GM12878 (cell line): ENCODE data around the gene NADSYN1. TPM values are rescaled to one million over a fixed set of nuclear protein-coding genes. Genes with fewer than 3 reads are reported as not detected.

Source experiments
- ASH2L ChIP-seq: fragments of 300-600, 200-600 bp; sonication (generic); IDR thresholded peaks from 2 replicates; pipeline ENCODE4 v1.6.1; 2017; ENCODE audit warnings: low read depth, mild to moderate bottlenecking, borderline replicate concordance
- BHLHE40 ChIP-seq, 2 experiments: fragments of 450-650 bp in 1 of 2; IDR thresholded peaks; 2 replicates each; pipeline ENCODE4 v1.6.1; 2011 to 2017; ENCODE audit warnings: low read depth in 2 of 2, borderline replicate concordance in 1 of 2, improper control_type of control experiment in 1 of 2, low read length in 1 of 2, mild to moderate bottlenecking in 1 of 2
- EP300 ChIP-seq, 2 experiments: fragments of 150-350 bp in 1 of 2; IDR thresholded peaks; 2 replicates each; pipeline ENCODE4 v1.6.1; 2011 to 2012; ENCODE audit warnings: low read depth in 2 of 2, low read length in 2 of 2, borderline replicate concordance in 1 of 2, improper control_type of control experiment in 1 of 2, inconsistent platforms in 1 of 2; ENCODE audit not compliant: control insufficient read depth in 1 of 2
- ETV6 ChIP-seq, 2 experiments: fragments of 450-650 bp in 1 of 2; IDR thresholded peaks in 1 of 2; conservative IDR thresholded peaks in 1 of 2; 2 replicates each; pipeline ENCODE4 v1.6.1; 2014; ENCODE audit warnings: antibody characterized with exemption in 1 of 2, borderline replicate concordance in 1 of 2, low read depth in 1 of 2, mild to moderate bottlenecking in 1 of 2, moderate library complexity in 1 of 2
- FOXK2 ChIP-seq: fragments of 450-650 bp; IDR thresholded peaks from 2 replicates; pipeline ENCODE4 v1.6.1; 2017; ENCODE audit warnings: mild to moderate bottlenecking, moderate library complexity
- GABPA ChIP-seq: IDR thresholded peaks from 2 replicates; pipeline ENCODE4 v1.6.1; 2014; ENCODE audit warnings: antibody characterized with exemption, low read depth, mild to moderate bottlenecking, inconsistent platforms
- JUND ChIP-seq: IDR thresholded peaks from 2 replicates; pipeline ENCODE4 v1.6.1; 2012; ENCODE audit warnings: low read depth, mild to moderate bottlenecking, low read length, improper control_type of control experiment, moderate library complexity
- KDM1A ChIP-seq: fragments of 200-600 bp; sonication (generic); IDR thresholded peaks from 2 replicates; pipeline ENCODE4 v1.6.1; 2016; ENCODE audit warnings: borderline replicate concordance
- MXI1 ChIP-seq: fragments of 150-350 bp; IDR thresholded peaks from 2 replicates; pipeline ENCODE4 v1.6.1; 2011; ENCODE audit warnings: low read depth, mild to moderate bottlenecking, inconsistent platforms, low read length, improper control_type of control experiment
- NFIC ChIP-seq: IDR thresholded peaks from 2 replicates; pipeline ENCODE4 v1.6.1; 2012; ENCODE audit warnings: low read depth, mild to moderate bottlenecking, inconsistent platforms, low read length, moderate library complexity
- NFYA ChIP-seq: IDR thresholded peaks from 2 replicates; pipeline ENCODE4 v1.6.1; 2011; ENCODE audit warnings: low read depth, mild to moderate bottlenecking, low read length, improper control_type of control experiment, borderline replicate concordance
- POLR2AphosphoS5 ChIP-seq: IDR thresholded peaks from 2 replicates; pipeline ENCODE4 v1.6.1; 2011; ENCODE audit warnings: mild to moderate bottlenecking, low read length, inconsistent platforms
- RAD51 ChIP-seq: fragments of 450-650 bp; IDR thresholded peaks from 2 replicates; pipeline ENCODE4 v1.6.1; 2016; ENCODE audit warnings: moderate library complexity, mild to moderate bottlenecking, inconsistent platforms
- RELA ChIP-seq: fragments of 450-650 bp; IDR thresholded peaks from 2 replicates; pipeline ENCODE4 v1.8.0; 2014; ENCODE audit warnings: borderline replicate concordance; ENCODE audit not compliant: partially characterized antibody
- SIX5 ChIP-seq: IDR thresholded peaks from 2 replicates; pipeline ENCODE4 v1.6.1; 2011; ENCODE audit warnings: mild to moderate bottlenecking, low read depth, low read length, moderate library complexity; ENCODE audit not compliant: severe bottlenecking
- SUZ12 ChIP-seq: fragments of 200-600 bp; sonication (generic); IDR thresholded peaks from one replicate; pipeline ENCODE4 v1.6.1; 2018; ENCODE audit warnings: antibody characterized with exemption, mild to moderate bottlenecking; ENCODE audit not compliant: unreplicated experiment
- YBX1 ChIP-seq: fragments of 450-650 bp; IDR thresholded peaks from 2 replicates; pipeline ENCODE4 v1.6.1; 2016; ENCODE audit warnings: antibody characterized with exemption
- ZBED1 ChIP-seq: IDR thresholded peaks from 2 replicates; pipeline ENCODE4 v1.6.1; 2016; ENCODE audit warnings: borderline replicate concordance
- ZNF384 ChIP-seq: IDR thresholded peaks from 2 replicates; pipeline ENCODE4 v1.6.1; 2012; ENCODE audit warnings: low read depth, mild to moderate bottlenecking, low read length, improper control_type of control experiment, borderline replicate concordance
- polyA plus RNA-seq, 11 experiments: library from polyadenylated mRNA; depleted of rRNA in 4 of 11; unstranded in 6 of 11; stranded (reverse) in 5 of 11; fragments of >200 nt; fragmentation: Nextera tagmentation in 4 of 11; fragmentation: Illumina TruSeq in 1 of 11; extraction: Ambion mirVana in 4 of 11; extraction: Trizol in 1 of 11; gene quantifications; 1 replicate in 1 of 11; 2 replicates in 10 of 11; pipeline versions ENCODE4 v1.2.1 to v1.2.3, GENCODE V29; 2011 to 2016; ENCODE audit warnings: inconsistent platforms in 2 of 11, missing spikeins in 2 of 11, low read depth in 1 of 11
- total RNA-seq, 4 experiments: library from RNA; depleted of rRNA in 3 of 4; stranded (reverse); fragments of >200 nt in 3 of 4; fragmentation: Illumina TruSeq in 1 of 4; extraction: Trizol in 1 of 4; gene quantifications; 2 replicates each; pipeline versions ENCODE4 v1.2.1 to v1.2.3, GENCODE V29; 2013 to 2021
- TF ChIP-seq, protein P1 (sequence below): fragments of 450-650 bp; IDR thresholded peaks from 2 replicates; pipeline ENCODE4 v1.6.1; 2018; ENCODE audit warnings: mild to moderate bottlenecking, low read depth, moderate library complexity; ENCODE audit not compliant: partially characterized antibody
- TF ChIP-seq, protein P2 (sequence below): fragments of 450-650 bp; formaldehyde crosslinking; IDR thresholded peaks from 2 replicates; pipeline ENCODE4 v1.5.0; 2022; ENCODE audit warnings: mild to moderate bottlenecking, missing genetic modification characterization

The NADSYN1 gene
- total and polyA plus RNA-seq, 10 of the 15 experiments (the other 5 are each of a cell fraction or from before 2014, with no cell fraction given): 12.2 to 90.2 (median 69.5) TPM

DNA sequence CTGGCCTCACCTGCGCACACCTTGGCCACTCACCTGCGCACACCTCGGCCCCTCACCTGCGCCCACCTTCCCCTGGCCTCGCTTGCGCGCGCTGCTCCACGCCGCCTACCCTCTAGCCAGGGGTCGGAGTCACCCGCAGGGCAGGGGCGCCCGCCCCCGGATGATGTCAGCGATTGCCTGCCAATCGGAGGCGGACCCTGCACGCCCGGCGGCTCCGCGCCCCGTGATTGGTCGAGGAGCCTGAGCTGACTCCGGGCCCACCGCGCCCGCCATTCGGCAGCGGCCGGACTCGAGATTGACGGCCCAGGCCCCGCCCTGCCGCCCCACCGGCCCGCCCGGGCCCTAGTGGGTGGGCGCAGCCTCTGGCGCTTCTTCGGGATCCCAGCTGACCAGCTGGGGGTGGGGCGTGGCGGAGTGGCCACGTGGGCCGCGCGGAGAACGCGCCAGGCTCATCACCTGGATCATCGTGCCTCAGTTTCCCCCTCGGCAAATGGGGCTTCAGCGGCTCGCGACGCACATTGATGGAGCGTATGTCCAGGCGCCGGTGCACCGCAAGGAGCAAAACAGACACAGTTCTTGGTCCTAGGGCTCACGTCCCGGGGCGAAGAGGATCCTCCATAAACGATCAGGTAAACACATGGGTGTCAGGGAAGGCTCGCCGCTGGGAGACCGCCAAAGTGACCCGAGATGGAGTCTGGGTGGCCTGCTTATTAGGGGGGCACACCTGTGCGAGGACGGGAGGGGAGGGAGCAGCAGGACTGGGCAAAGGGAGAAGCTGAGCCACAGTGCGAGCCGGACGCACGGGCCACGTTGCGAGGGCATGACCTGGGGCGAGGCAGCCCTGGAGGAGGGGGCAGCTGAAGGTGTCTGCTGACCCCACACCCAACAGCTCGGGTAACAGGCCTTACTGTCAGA, 4.5 kb upstream of the NADSYN1 start, which contains the start of gene DHCR7 (continued):
- TF ChIP-seq YBX1: no peak
- no peak for TF ChIP-seq RELA
- peak; percentile 79 for TF ChIP-seq RAD51
- no peak for TF ChIP-seq FOXK2
- TF ChIP-seq MXI1: peak; percentile 87
- TF ChIP-seq, protein P1, sequence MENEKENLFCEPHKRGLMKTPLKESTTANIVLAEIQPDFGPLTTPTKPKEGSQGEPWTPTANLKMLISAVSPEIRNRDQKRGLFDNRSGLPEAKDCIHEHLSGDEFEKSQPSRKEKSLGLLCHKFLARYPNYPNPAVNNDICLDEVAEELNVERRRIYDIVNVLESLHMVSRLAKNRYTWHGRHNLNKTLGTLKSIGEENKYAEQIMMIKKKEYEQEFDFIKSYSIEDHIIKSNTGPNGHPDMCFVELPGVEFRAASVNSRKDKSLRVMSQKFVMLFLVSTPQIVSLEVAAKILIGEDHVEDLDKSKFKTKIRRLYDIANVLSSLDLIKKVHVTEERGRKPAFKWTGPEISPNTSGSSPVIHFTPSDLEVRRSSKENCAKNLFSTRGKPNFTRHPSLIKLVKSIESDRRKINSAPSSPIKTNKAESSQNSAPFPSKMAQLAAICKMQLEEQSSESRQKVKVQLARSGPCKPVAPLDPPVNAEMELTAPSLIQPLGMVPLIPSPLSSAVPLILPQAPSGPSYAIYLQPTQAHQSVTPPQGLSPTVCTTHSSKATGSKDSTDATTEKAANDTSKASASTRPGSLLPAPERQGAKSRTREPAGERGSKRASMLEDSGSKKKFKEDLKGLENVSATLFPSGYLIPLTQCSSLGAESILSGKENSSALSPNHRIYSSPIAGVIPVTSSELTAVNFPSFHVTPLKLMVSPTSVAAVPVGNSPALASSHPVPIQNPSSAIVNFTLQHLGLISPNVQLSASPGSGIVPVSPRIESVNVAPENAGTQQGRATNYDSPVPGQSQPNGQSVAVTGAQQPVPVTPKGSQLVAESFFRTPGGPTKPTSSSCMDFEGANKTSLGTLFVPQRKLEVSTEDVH: no peak
- no peak for TF ChIP-seq NFYA
- no peak for TF ChIP-seq NFIC
- no peak for TF ChIP-seq SUZ12
- no peak for TF ChIP-seq ZNF384
- TF ChIP-seq SIX5: no peak
- TF ChIP-seq EP300 (IDR thresholded peaks at IDR 0.05; ENCODE audit: borderline replicate concordance in 1 of 2, control insufficient read depth in 1 of 2, low read depth in 2 of 2, low read length in 2 of 2): no peak
- no peak for TF ChIP-seq JUND
- TF ChIP-seq KDM1A: no peak
- no peak for TF ChIP-seq ASH2L
- no peak for TF ChIP-seq ZBED1
- peak; percentile 42; the same call in 1 of the 2 replicates for TF ChIP-seq POLR2AphosphoS5
- TF ChIP-seq, protein P2, sequence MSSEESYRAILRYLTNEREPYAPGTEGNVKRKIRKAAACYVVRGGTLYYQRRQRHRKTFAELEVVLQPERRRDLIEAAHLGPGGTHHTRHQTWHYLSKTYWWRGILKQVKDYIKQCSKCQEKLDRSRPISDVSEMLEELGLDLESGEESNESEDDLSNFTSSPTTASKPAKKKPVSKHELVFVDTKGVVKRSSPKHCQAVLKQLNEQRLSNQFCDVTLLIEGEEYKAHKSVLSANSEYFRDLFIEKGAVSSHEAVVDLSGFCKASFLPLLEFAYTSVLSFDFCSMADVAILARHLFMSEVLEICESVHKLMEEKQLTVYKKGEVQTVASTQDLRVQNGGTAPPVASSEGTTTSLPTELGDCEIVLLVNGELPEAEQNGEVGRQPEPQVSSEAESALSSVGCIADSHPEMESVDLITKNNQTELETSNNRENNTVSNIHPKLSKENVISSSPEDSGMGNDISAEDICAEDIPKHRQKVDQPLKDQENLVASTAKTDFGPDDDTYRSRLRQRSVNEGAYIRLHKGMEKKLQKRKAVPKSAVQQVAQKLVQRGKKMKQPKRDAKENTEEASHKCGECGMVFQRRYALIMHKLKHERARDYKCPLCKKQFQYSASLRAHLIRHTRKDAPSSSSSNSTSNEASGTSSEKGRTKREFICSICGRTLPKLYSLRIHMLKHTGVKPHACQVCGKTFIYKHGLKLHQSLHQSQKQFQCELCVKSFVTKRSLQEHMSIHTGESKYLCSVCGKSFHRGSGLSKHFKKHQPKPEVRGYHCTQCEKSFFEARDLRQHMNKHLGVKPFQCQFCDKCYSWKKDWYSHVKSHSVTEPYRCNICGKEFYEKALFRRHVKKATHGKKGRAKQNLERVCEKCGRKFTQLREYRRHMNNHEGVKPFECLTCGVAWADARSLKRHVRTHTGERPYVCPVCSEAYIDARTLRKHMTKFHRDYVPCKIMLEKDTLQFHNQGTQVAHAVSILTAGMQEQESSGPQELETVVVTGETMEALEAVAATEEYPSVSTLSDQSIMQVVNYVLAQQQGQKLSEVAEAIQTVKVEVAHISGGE: no peak
- no peak for TF ChIP-seq GABPA
- peak in 1 of 2 experiments; percentile 85; a peak in 2 of 4 replicates for TF ChIP-seq BHLHE40 (IDR thresholded peaks at IDR 0.05; ENCODE audit: borderline replicate concordance in 1 of 2, low read depth in 2 of 2, low read length in 1 of 2)
- TF ChIP-seq ETV6 (conservative IDR thresholded peaks at IDR 0.05 in 1 of 2, IDR thresholded peaks at IDR 0.05 in 1 of 2; ENCODE audit: borderline replicate concordance in 1 of 2, low read depth in 1 of 2): no peak
